Mesenchymal stem cell (in vitro differentiated cells and primary cell): Measurements from ENCODE around the gene COBLL1.

Source experiments
- DNase-seq: peaks from one replicate; pipeline ENCODE4 v3.0.0-alpha.2; 2013
- H2AFZ ChIP-seq: one replicate; pipeline ENCODE4 v1.6.1; 2013; ENCODE audit warnings: low read depth, mild to moderate bottlenecking, control low read depth, inconsistent platforms, low read length, moderate library complexity
- H2AK5ac ChIP-seq: 2 replicates; pipeline ENCODE4 v1.6.1; 2013; ENCODE audit warnings: low read length, moderate library complexity, mild to moderate bottlenecking, inconsistent platforms; ENCODE audit not compliant: severe bottlenecking
- H2BK120ac ChIP-seq: one replicate; pipeline ENCODE4 v1.6.1; 2013; ENCODE audit warnings: low read depth, mild to moderate bottlenecking, inconsistent platforms, low read length, moderate library complexity
- H2BK12ac ChIP-seq, 2 experiments: one replicate each; pipeline ENCODE4 v1.6.1; 2013; ENCODE audit warnings: inconsistent platforms in 2 of 2, low read length in 2 of 2, mild to moderate bottlenecking in 2 of 2, moderate library complexity in 2 of 2, control low read depth in 1 of 2
- H2BK15ac ChIP-seq: one replicate; pipeline ENCODE4 v1.6.1; 2013; ENCODE audit warnings: mild to moderate bottlenecking, low read depth, inconsistent platforms; ENCODE audit not compliant: poor library complexity, severe bottlenecking
- H2BK5ac ChIP-seq: 2 replicates; pipeline ENCODE4 v1.6.1; 2013; ENCODE audit warnings: low read depth, mild to moderate bottlenecking, low read length, control low read depth, inconsistent platforms; ENCODE audit not compliant: poor library complexity, severe bottlenecking
- H3K14ac ChIP-seq, 2 experiments: one replicate each; pipeline ENCODE4 v1.6.1; 2013; ENCODE audit warnings: inconsistent platforms in 2 of 2, low read length in 2 of 2, control low read depth in 1 of 2, mild to moderate bottlenecking in 1 of 2, moderate library complexity in 1 of 2
- H3K18ac ChIP-seq, 2 experiments: one replicate each; pipeline ENCODE4 v1.6.1; 2013; ENCODE audit warnings: inconsistent platforms in 2 of 2, low read length in 2 of 2, control low read depth in 1 of 2, low read depth in 1 of 2, mild to moderate bottlenecking in 1 of 2
- H3K23ac ChIP-seq, 2 experiments: one replicate each; pipeline ENCODE4 v1.6.1; 2013; ENCODE audit warnings: inconsistent platforms in 2 of 2, low read length in 2 of 2, mild to moderate bottlenecking in 2 of 2, moderate library complexity in 2 of 2, control low read depth in 1 of 2
- H3K27ac ChIP-seq: 2 replicates; pipeline ENCODE4 v1.5.1; 2013; ENCODE audit warnings: mild to moderate bottlenecking, moderate library complexity, low read length, control low read depth, inconsistent platforms; ENCODE audit not compliant: poor library complexity, severe bottlenecking
- H3K27me3 ChIP-seq, 2 experiments: 2 replicates each; pipeline versions ENCODE4 v1.6.1 to v1.7.0; 2013; ENCODE audit warnings: low read length in 2 of 2, mild to moderate bottlenecking in 2 of 2, moderate library complexity in 2 of 2, control low read depth in 1 of 2, inconsistent platforms in 1 of 2; ENCODE audit not compliant: control insufficient read depth in 1 of 2, insufficient read depth in 1 of 2
- H3K36me3 ChIP-seq, 2 experiments: 2 replicates each; pipeline versions ENCODE4 v1.6.1 to v1.7.0; 2013; ENCODE audit warnings: low read length in 2 of 2, control low read depth in 1 of 2, inconsistent platforms in 1 of 2, low read depth in 1 of 2, mild to moderate bottlenecking in 1 of 2; ENCODE audit not compliant: insufficient read depth in 2 of 2, control insufficient read depth in 1 of 2
- H3K4ac ChIP-seq, 2 experiments: one replicate each; pipeline ENCODE4 v1.6.1; 2013; ENCODE audit warnings: inconsistent platforms in 2 of 2, low read length in 2 of 2, mild to moderate bottlenecking in 2 of 2, moderate library complexity in 2 of 2, control low read depth in 1 of 2, low read depth in 1 of 2
- H3K4me1 ChIP-seq: 2 replicates; pipeline ENCODE4 v1.6.1; 2013; ENCODE audit warnings: low read depth, low read length, control low read depth; ENCODE audit not compliant: control insufficient read depth, insufficient read depth
- H3K4me2 ChIP-seq: 2 replicates; pipeline ENCODE4 v1.6.1; 2013; ENCODE audit warnings: low read length, mild to moderate bottlenecking, inconsistent platforms; ENCODE audit not compliant: poor library complexity, severe bottlenecking
- H3K4me3 ChIP-seq, 2 experiments: 2 replicates each; pipeline versions ENCODE4 v1.5.1 to v1.7.0; 2013; ENCODE audit warnings: low read length in 2 of 2, mild to moderate bottlenecking in 2 of 2, control low read depth in 1 of 2, low read depth in 1 of 2; ENCODE audit not compliant: insufficient read depth in 1 of 2
- H3K79me1 ChIP-seq: replicated peaks from 2 replicates; pipeline ENCODE4 v1.6.1; 2013; ENCODE audit warnings: mild to moderate bottlenecking, control low read depth, low read length, inconsistent platforms; ENCODE audit not compliant: poor library complexity, severe bottlenecking
- H3K9ac ChIP-seq: 2 replicates; pipeline ENCODE4 v1.7.0; 2013; ENCODE audit warnings: mild to moderate bottlenecking, low read length, moderate library complexity
- H3K9me3 ChIP-seq: 2 replicates; pipeline ENCODE4 v1.7.0; 2013; ENCODE audit warnings: mild to moderate bottlenecking, low read length; ENCODE audit not compliant: control insufficient read depth
- H4K8ac ChIP-seq: one replicate; pipeline ENCODE4 v1.6.1; 2013; ENCODE audit warnings: inconsistent platforms, mild to moderate bottlenecking, low read length, moderate library complexity
- H4K91ac ChIP-seq: one replicate; pipeline ENCODE4 v1.6.1; 2013; ENCODE audit warnings: mild to moderate bottlenecking, low read length, inconsistent platforms
- WGBS: methylation state at CpG from one replicate; pipeline ENCODE4 v1.1.7; 2013; ENCODE audit warnings: mixed read lengths; 5-methylcytosine and 5-hydroxymethylcytosine counted together

Gene COBLL1

GRCh38 chr2:164756773-164757172, 84.8 kb downstream of the COBLL1 start:
- H2AFZ ChIP-seq, result no peak overlapping the region
- no peak overlapping the region for H3K18ac ChIP-seq
- H3K79me1 ChIP-seq, result peaks cover 12% of the 10 kb centered on the region
- no peaks in the 10 kb centered on the region for H3K27me3 ChIP-seq
- DNase-seq, result no peak
- H3K23ac ChIP-seq, result no peak overlapping the region
- H3K14ac ChIP-seq, result no peak overlapping the region
- no peaks in the 10 kb centered on the region for H3K9me3 ChIP-seq
- no peak overlapping the region for H3K27ac ChIP-seq
- no peak overlapping the region for H3K4ac ChIP-seq
- H2BK15ac ChIP-seq, result no peak overlapping the region
- no peak overlapping the region for H2BK120ac ChIP-seq
- H3K4me2 ChIP-seq, result no peak overlapping the region
- H3K4me3 ChIP-seq, result no peak overlapping the region
- 100% methylated on average over 1 of the region's 2 CpGs for WGBS
- no peak overlapping the region for H2AK5ac ChIP-seq
- peaks cover 1% of the 10 kb centered on the region for H3K4me1 ChIP-seq
- H2BK12ac ChIP-seq, result no peak overlapping the region
- no peak overlapping the region for H3K9ac ChIP-seq
- H4K8ac ChIP-seq, result no peak overlapping the region
- H2BK5ac ChIP-seq, result no peak overlapping the region
- no peaks in the 10 kb centered on the region for H3K36me3 ChIP-seq
- no peak overlapping the region for H4K91ac ChIP-seq

GRCh38 chr2:164755952-164756351, 85.7 kb downstream of the COBLL1 start:
- no peak overlapping the region for H2AK5ac ChIP-seq
- peaks cover 1% of the 10 kb centered on the region for H3K4me1 ChIP-seq
- no peak overlapping the region for H2BK12ac ChIP-seq
- H3K27me3 ChIP-seq, result no peaks in the 10 kb centered on the region
- no peak overlapping the region for H3K27ac ChIP-seq
- H2AFZ ChIP-seq, result no peak overlapping the region
- H3K18ac ChIP-seq, result no peak overlapping the region
- H3K4me3 ChIP-seq, result no peak overlapping the region
- no peaks in the 10 kb centered on the region for H3K9me3 ChIP-seq
- WGBS, result 100% methylated on average over 2 of the region's 2 CpGs
- no peak for DNase-seq
- H4K91ac ChIP-seq, result no peak overlapping the region
- H3K4ac ChIP-seq, result no peak overlapping the region
- no peak overlapping the region for H3K23ac ChIP-seq
- H3K79me1 ChIP-seq, result peaks cover 13% of the 10 kb centered on the region
- no peak overlapping the region for H2BK120ac ChIP-seq
- H3K36me3 ChIP-seq, result no peaks in the 10 kb centered on the region
- H3K4me2 ChIP-seq, result no peak overlapping the region
- no peak overlapping the region for H2BK15ac ChIP-seq
- H3K9ac ChIP-seq, result no peak overlapping the region
- H4K8ac ChIP-seq, result no peak overlapping the region
- no peak overlapping the region for H3K14ac ChIP-seq
- H2BK5ac ChIP-seq, result no peak overlapping the region

GRCh38 chr2:164754157-164755093, 87.2 kb downstream of the COBLL1 start:
- no peaks in the 10 kb centered on the region for H3K27me3 ChIP-seq

GRCh38 chr2:164752956-164753355, 88.7 kb downstream of the COBLL1 start:
- WGBS, result 100% methylated on average over 1 of the region's 1 CpG
- no peak overlapping the region for H4K8ac ChIP-seq
- H3K23ac ChIP-seq, result no peak overlapping the region

More at GRCh38 chr2:164754157-164755093, 87.2 kb downstream of the COBLL1 start:
- Histone ChIP-seq H3K79me1 (peaks cover 17% of the 10 kb centered on the region), H3K23ac (no peak overlapping the region), H3K4me1 (peaks cover 1% of the 10 kb centered on the region), H3K4ac (no peak overlapping the region), H3K4me3 (no peak overlapping the region), H3K9ac (no peak overlapping the region), H2AFZ (no peak overlapping the region), H3K14ac (no peak overlapping the region), H3K18ac (no peak overlapping the region), H2BK5ac (no peak overlapping the region), H2BK12ac (no peak overlapping the region), H3K36me3 (no peaks in the 10 kb centered on the region), H4K91ac (no peak overlapping the region), H2BK15ac (no peak overlapping the region), H3K27ac (no peak overlapping the region), H2AK5ac (no peak overlapping the region), H2BK120ac (no peak overlapping the region), H3K9me3 (no peaks in the 10 kb centered on the region), H4K8ac (no peak overlapping the region), H3K4me2 (no peak overlapping the region)
- no peak for DNase-seq
- 95% methylated on average over 9 of the region's 10 CpGs for WGBS

More at GRCh38 chr2:164752956-164753355, 88.7 kb downstream of the COBLL1 start:
- Histone ChIP-seq H3K27ac (no peak overlapping the region), H2BK120ac (no peak overlapping the region), H3K9ac (no peak overlapping the region), H3K9me3 (no peaks in the 10 kb centered on the region), H3K79me1 (peaks cover 17% of the 10 kb centered on the region), H2AFZ (no peak overlapping the region), H4K91ac (no peak overlapping the region), H2BK15ac (no peak overlapping the region), H3K18ac (no peak overlapping the region), H3K14ac (no peak overlapping the region), H3K36me3 (no peaks in the 10 kb centered on the region), H3K4ac (no peak overlapping the region), H2BK12ac (no peak overlapping the region), H3K4me2 (no peak overlapping the region), H2AK5ac (no peak overlapping the region), H3K27me3 (no peaks in the 10 kb centered on the region), H3K4me1 (peaks cover 1% of the 10 kb centered on the region), H2BK5ac (no peak overlapping the region), H3K4me3 (no peak overlapping the region)
- no peak for DNase-seq
